Endothelial cell of umbilical vein (primary cell): Measurements from ENCODE around the gene ZDHHC14. TPM values are rescaled to one million over a fixed set of nuclear protein-coding genes. Genes with fewer than 3 reads are reported as not detected.

Experiments used
- BruUV-seq: library from RNA; stranded (reverse); fragments of 400-500 nt; replicated peaks from 2 replicates; lab custom pipeline; 2021; lab: Mats Ljungman, UMichigan
- CTCF ChIA-PET: fragments of 300-600, 350-600 bp; sonication (Branson Sonifier 250); formaldehyde crosslinking; loops from one replicate; lab custom pipeline; 2021; ENCODE audit warnings: antibody characterized with exemption, inconsistent platforms; lab: Charles Lee
- POLR2A ChIA-PET: fragments of 300-600, 350-600 bp; sonication (Branson Sonifier 250); formaldehyde crosslinking; loops from one replicate; lab custom pipeline; 2021; ENCODE audit warnings: antibody characterized with exemption, inconsistent platforms; lab: Charles Lee
- DNase-seq: peaks from one replicate; pipeline ENCODE4 v3.0.0-alpha.2; 2011; ENCODE audit warnings: low read depth, low spot score
- FAIRE-seq: peaks from 2 replicates; lab custom pipeline; 2011; peaks lifted over from hg19 to GRCh38; lab: Jason Lieb, UNC
- H2AFZ ChIP-seq: 2 replicates; pipeline ENCODE4 v1.6.0; 2012; ENCODE audit warnings: low read depth, low read length, control low read depth, inconsistent platforms
- H3K27ac ChIP-seq: 2 replicates; pipeline ENCODE4 v1.5.1; 2011; ENCODE audit warnings: low read depth, mild to moderate bottlenecking, control low read depth, low read length, moderate library complexity; ENCODE audit not compliant: insufficient read depth
- H3K27me3 ChIP-seq, 2 experiments: 2 replicates each; pipeline versions ENCODE4 v1.6.0 to v1.6.1; 2011; ENCODE audit warnings: low read length in 2 of 2, mixed read lengths in 1 of 2; ENCODE audit not compliant: control insufficient read depth in 2 of 2, insufficient read depth in 2 of 2
- H3K36me3 ChIP-seq, 2 experiments: 2 replicates in 1 of 2; 3 replicates in 1 of 2; pipeline ENCODE4 v1.5.1; 2011; ENCODE audit warnings: low read length in 2 of 2, mild to moderate bottlenecking in 1 of 2, moderate library complexity in 1 of 2; ENCODE audit not compliant: control insufficient read depth in 2 of 2, insufficient read depth in 2 of 2; ENCODE audit errors: extremely low read depth in 1 of 2
- H3K4me1 ChIP-seq: 3 replicates; pipeline ENCODE4 v1.5.1; 2011; ENCODE audit warnings: mild to moderate bottlenecking, low read length; ENCODE audit not compliant: control insufficient read depth, insufficient read depth; ENCODE audit errors: extremely low read depth
- H3K4me2 ChIP-seq: 2 replicates; pipeline ENCODE4 v1.6.1; 2011; ENCODE audit warnings: low read length, control low read depth, mixed read lengths; ENCODE audit not compliant: insufficient read depth
- H3K4me3 ChIP-seq, 3 experiments: fragments of 200-600 bp in 1 of 3; sonication (generic), shearing (Covaris generic) in 1 of 3; replicated peaks in 1 of 3; 2 replicates each; pipeline ENCODE4 v1.5.1; 2011 to 2016; ENCODE audit warnings: control low read depth in 3 of 3, low read length in 3 of 3, mild to moderate bottlenecking in 2 of 3, inconsistent platforms in 1 of 3, low read depth in 1 of 3, moderate library complexity in 1 of 3; ENCODE audit not compliant: insufficient read depth in 1 of 3
- H3K79me2 ChIP-seq: 2 replicates; pipeline ENCODE4 v1.6.0; 2012; ENCODE audit warnings: low read length, inconsistent platforms; ENCODE audit not compliant: control insufficient read depth, insufficient read depth
- H3K9ac ChIP-seq: replicated peaks from 2 replicates; pipeline ENCODE3; 2011; ENCODE audit warnings: low read length, control low read depth; ENCODE audit not compliant: insufficient read depth; ENCODE audit errors: extremely low read depth
- H3K9me1 ChIP-seq: replicated peaks from 3 replicates; pipeline ENCODE4 v1.6.0; 2011; ENCODE audit warnings: mild to moderate bottlenecking, low read length; ENCODE audit not compliant: control insufficient read depth, insufficient read depth; ENCODE audit errors: extremely low read depth
- H3K9me3 ChIP-seq: replicated peaks from 2 replicates; pipeline ENCODE4 v1.5.1; 2012; ENCODE audit warnings: low read length, inconsistent platforms; ENCODE audit not compliant: control insufficient read depth, insufficient read depth
- H4K20me1 ChIP-seq: replicated peaks from 2 replicates; pipeline ENCODE3; 2011; ENCODE audit warnings: mild to moderate bottlenecking, low read length; ENCODE audit not compliant: control insufficient read depth, insufficient read depth; ENCODE audit errors: extremely low read depth
- EZH2 ChIP-seq: IDR thresholded peaks from 2 replicates; pipeline ENCODE4 v1.6.1; 2012; ENCODE audit warnings: borderline replicate concordance, low read depth, mild to moderate bottlenecking, moderate library complexity, low read length, inconsistent platforms; ENCODE audit not compliant: severe bottlenecking
- GATA2 ChIP-seq: IDR thresholded peaks from 2 replicates; pipeline ENCODE4 v1.7.0; 2011; ENCODE audit warnings: low read depth, mild to moderate bottlenecking, moderate library complexity, mixed read lengths, low read length; ENCODE audit not compliant: insufficient read length, insufficient read depth
- MAX ChIP-seq: IDR thresholded peaks from 2 replicates; pipeline ENCODE4 v1.6.1; 2011; ENCODE audit not compliant: insufficient read depth, insufficient read length
- MYC ChIP-seq: IDR thresholded peaks from one replicate; pipeline ENCODE4 v1.6.1; 2011; ENCODE audit warnings: mild to moderate bottlenecking, low read depth, low read length
- POLR2A ChIP-seq: IDR thresholded peaks from 2 replicates; pipeline ENCODE4 v1.6.1; 2012; ENCODE audit warnings: low read depth, mild to moderate bottlenecking, control low read depth, low read length
- dilution Hi-C: fragments of 300-500 bp; cut with MboI; formaldehyde crosslinking; loops from one replicate; pipeline ENCODE4 v1.15.0; 2019; ENCODE audit warnings: low sequenced_read_pairs; ENCODE audit not compliant: extremely low pct_ligation_motif_present
- intact Hi-C: fragments of 100-400 bp; cut with micrococcal nuclease; formaldehyde crosslinking; loops from one replicate; pipeline ENCODE4 v1.10.0; 2022
- polyA plus RNA-seq, 4 experiments: library from polyadenylated mRNA; depleted of rRNA in 3 of 4; stranded (reverse) in 3 of 4; unstranded in 1 of 4; fragments of >200 nt; gene quantifications; 2 replicates each; pipeline versions ENCODE4 v1.2.1 to v1.2.3, GENCODE V29; 2011 to 2012; ENCODE audit warnings: missing spikeins in 1 of 4
- total RNA-seq: library from RNA; stranded (reverse); gene quantifications from 2 replicates; pipeline ENCODE4 v1.2.3, GENCODE V29; 2021
- TF ChIP-seq, protein P1 (sequence below), 2 donors: IDR thresholded peaks; 1 replicate in 1 of 2; 2 replicates in 1 of 2; pipeline ENCODE4 v1.5.1; 2011; ENCODE audit warnings: low read length in 2 of 2, mild to moderate bottlenecking in 2 of 2, moderate library complexity in 2 of 2, control low read depth in 1 of 2, inconsistent platforms in 1 of 2, low read depth in 1 of 2; ENCODE audit not compliant: insufficient read depth in 1 of 2; ENCODE audit errors: extremely low read depth in 1 of 2

ZDHHC14 gene
- total and polyA plus RNA-seq, 2 donors (not counting 3 experiments of a cell fraction or from before 2014, with no cell fraction given) = 23.0 to 25.6 TPM

GRCh38 chr6:157549468-157549745 is 168.4 kb downstream of the ZDHHC14 start:
- H3K79me2 ChIP-seq = no peaks in the 10 kb centered on the region
- no peaks in the 10 kb centered on the region for H3K4me1 ChIP-seq
- FAIRE-seq (no peak), DNase-seq (no peak)
- H3K9me1 ChIP-seq = no peaks in the 10 kb centered on the region
- H3K4me3 ChIP-seq = no peak overlapping the region
- H3K9ac ChIP-seq = no peak overlapping the region
- CTCF ChIA-PET = interaction anchor here (0.8 kb wide), 1 partner anchor 93 kb away, joined by 3 read pairs; no protein-coding TSS in a partner anchor
- dilution Hi-C loops (no loop called here), intact Hi-C loops (no loop called here)
- H3K4me2 ChIP-seq = no peak overlapping the region
- H3K36me3 ChIP-seq = no peaks in the 10 kb centered on the region
- H3K27me3 ChIP-seq = no peaks in the 10 kb centered on the region
- H3K9me3 ChIP-seq = no peaks in the 10 kb centered on the region
- H2AFZ ChIP-seq = no peak overlapping the region
- TF ChIP-seq MYC = no peak
- no peak for TF ChIP-seq MAX
- TF ChIP-seq EZH2 = no peak
- TF ChIP-seq POLR2A = no peak
- TF ChIP-seq, protein P1, sequence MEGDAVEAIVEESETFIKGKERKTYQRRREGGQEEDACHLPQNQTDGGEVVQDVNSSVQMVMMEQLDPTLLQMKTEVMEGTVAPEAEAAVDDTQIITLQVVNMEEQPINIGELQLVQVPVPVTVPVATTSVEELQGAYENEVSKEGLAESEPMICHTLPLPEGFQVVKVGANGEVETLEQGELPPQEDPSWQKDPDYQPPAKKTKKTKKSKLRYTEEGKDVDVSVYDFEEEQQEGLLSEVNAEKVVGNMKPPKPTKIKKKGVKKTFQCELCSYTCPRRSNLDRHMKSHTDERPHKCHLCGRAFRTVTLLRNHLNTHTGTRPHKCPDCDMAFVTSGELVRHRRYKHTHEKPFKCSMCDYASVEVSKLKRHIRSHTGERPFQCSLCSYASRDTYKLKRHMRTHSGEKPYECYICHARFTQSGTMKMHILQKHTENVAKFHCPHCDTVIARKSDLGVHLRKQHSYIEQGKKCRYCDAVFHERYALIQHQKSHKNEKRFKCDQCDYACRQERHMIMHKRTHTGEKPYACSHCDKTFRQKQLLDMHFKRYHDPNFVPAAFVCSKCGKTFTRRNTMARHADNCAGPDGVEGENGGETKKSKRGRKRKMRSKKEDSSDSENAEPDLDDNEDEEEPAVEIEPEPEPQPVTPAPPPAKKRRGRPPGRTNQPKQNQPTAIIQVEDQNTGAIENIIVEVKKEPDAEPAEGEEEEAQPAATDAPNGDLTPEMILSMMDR (IDR thresholded peaks at IDR 0.05; ENCODE audit: extremely low read depth in 1 of 2, insufficient read depth in 1 of 2, low read depth in 1 of 2, low read length in 2 of 2) = no peak
- no peak for TF ChIP-seq GATA2
- POLR2A ChIA-PET = no interaction called here
- H4K20me1 ChIP-seq = no peaks in the 10 kb centered on the region
- BruUV-seq = no TSS peak
- H3K27ac ChIP-seq = no peak overlapping the region
